HCT116 (cell line): ENCODE data around the gene PRKCH. TPM values are rescaled to one million over a fixed set of nuclear protein-coding genes. Genes with fewer than 3 reads are reported as not detected.

ENCODE experiments used
- ATAC-seq: fragments of 200-7000 bp; cut with Tn5 transposase; 2 replicates; pipeline ENCODE4 v1.9.1; 2020; ENCODE audit warnings: mild to moderate bottlenecking, moderate library complexity
- BruUV-seq: library from RNA; stranded (reverse); fragments of 400-500 nt; replicated peaks from 2 replicates; lab custom pipeline; 2021; lab: Mats Ljungman, UMichigan
- CTCF ChIA-PET: fragments of 300-600 bp; sonication (Branson Sonifier 250); formaldehyde crosslinking; loops from one replicate; lab custom pipeline; 2021; ENCODE audit warnings: antibody characterized with exemption; lab: Charles Lee
- POLR2A ChIA-PET: fragments of 300-600, 350-600 bp; sonication (Branson Sonifier 250); formaldehyde crosslinking; loops from one replicate; lab custom pipeline; 2021; ENCODE audit warnings: antibody characterized with exemption; lab: Charles Lee
- RAD21 ChIA-PET, 2 experiments: fragments of 300-600 bp; sonication (Branson Sonifier 250); formaldehyde crosslinking; loops; one replicate each; lab custom pipeline; 2023; ENCODE audit warnings: low total read pairs in 2 of 2; ENCODE audit not compliant: uncharacterized antibody in 2 of 2, unreplicated experiment in 2 of 2, low non-redundant PET in 1 of 2; lab: Charles Lee
- DNase-seq: peaks from one replicate; pipeline ENCODE4 v3.0.0-alpha.2; 2010; ENCODE audit warnings: low read depth, low spot score
- H2AFZ ChIP-seq: fragments of 200-600 bp; shearing (Covaris generic), sonication (generic); 2 replicates; pipeline ENCODE4 v1.6.1; 2017; ENCODE audit warnings: low read depth, mixed run types, mixed read lengths, antibody characterized with exemption, low read length; ENCODE audit not compliant: poor library complexity, severe bottlenecking
- H3K27ac ChIP-seq: 2 replicates; pipeline ENCODE4 v1.5.1; 2012; ENCODE audit warnings: low read depth, low read length
- H3K27me3 ChIP-seq: fragments of 200-600 bp; sonication (generic); 2 replicates; pipeline ENCODE4 v1.6.1; 2016; ENCODE audit warnings: mixed run types, low read length, mixed read lengths; ENCODE audit not compliant: insufficient read depth
- H3K36me3 ChIP-seq, 2 experiments: fragments of 200-500 bp in 1 of 2; fragments of 200-600 bp in 1 of 2; sonication (Bioruptor generic) in 1 of 2; sonication (generic) in 1 of 2; 2 replicates each; pipeline versions ENCODE4 v1.5.1 to v1.6.1; 2014 to 2016; ENCODE audit warnings: low read length in 2 of 2, inconsistent platforms in 1 of 2, mixed read lengths in 1 of 2, mixed run types in 1 of 2; ENCODE audit not compliant: insufficient read depth in 2 of 2, control insufficient read depth in 1 of 2
- H3K4me1 ChIP-seq, 2 experiments: fragments of 200-600 bp in 1 of 2; sonication (generic) in 1 of 2; 2 replicates each; pipeline versions ENCODE4 v1.5.1 to v1.6.1; 2012 to 2017; ENCODE audit warnings: low read length in 2 of 2, inconsistent platforms in 1 of 2, mild to moderate bottlenecking in 1 of 2, mixed read lengths in 1 of 2, mixed run types in 1 of 2, moderate library complexity in 1 of 2; ENCODE audit not compliant: insufficient read depth in 2 of 2, control insufficient read depth in 1 of 2
- H3K4me2 ChIP-seq: fragments of 200-600 bp; sonication (generic); 2 replicates; pipeline ENCODE4 v1.6.1; 2017; ENCODE audit warnings: mixed run types, low read length, mixed read lengths
- H3K4me3 ChIP-seq, 2 experiments: fragments of 200-600 bp in 1 of 2; sonication (generic) in 1 of 2; replicated peaks in 1 of 2; 2 replicates each; pipeline ENCODE4 v1.5.1; 2011 to 2016; ENCODE audit warnings: low read length in 2 of 2, control low read depth in 1 of 2, low read depth in 1 of 2, mild to moderate bottlenecking in 1 of 2, mixed read lengths in 1 of 2, mixed run types in 1 of 2
- H3K79me2 ChIP-seq: fragments of 200-600 bp; sonication (generic); 2 replicates; pipeline ENCODE4 v1.6.1; 2017; ENCODE audit warnings: mild to moderate bottlenecking, mixed run types, low read length, moderate library complexity, mixed read lengths; ENCODE audit not compliant: insufficient read depth
- H3K9ac ChIP-seq: fragments of 200-600 bp; sonication (generic); 2 replicates; pipeline ENCODE4 v1.6.1; 2016; ENCODE audit warnings: low read length, mixed read lengths
- H3K9me2 ChIP-seq: fragments of 200-600 bp; sonication (generic), shearing (Covaris generic); 2 replicates; pipeline ENCODE4 v1.6.1; 2017; ENCODE audit warnings: mixed run types, mild to moderate bottlenecking, moderate library complexity; ENCODE audit not compliant: insufficient read depth
- H3K9me3 ChIP-seq, 2 experiments: fragments of 200-500 bp in 1 of 2; fragments of 200-600 bp in 1 of 2; sonication (Bioruptor generic) in 1 of 2; sonication (generic) in 1 of 2; 2 replicates each; pipeline ENCODE4 v1.6.1; 2014 to 2017; ENCODE audit warnings: low read length in 2 of 2, mixed read lengths in 2 of 2, inconsistent platforms in 1 of 2, low read depth in 1 of 2, mild to moderate bottlenecking in 1 of 2, mixed run types in 1 of 2, moderate library complexity in 1 of 2; ENCODE audit not compliant: control insufficient read depth in 1 of 2, insufficient read depth in 1 of 2
- H4K20me1 ChIP-seq: fragments of 200-600 bp; sonication (generic), shearing (Covaris generic); 2 replicates; pipeline ENCODE4 v1.6.1; 2017; ENCODE audit warnings: mixed run types, mild to moderate bottlenecking, moderate library complexity; ENCODE audit not compliant: insufficient read depth
- CBX3 ChIP-seq: IDR thresholded peaks from 2 replicates; pipeline ENCODE4 v1.6.1; 2012; ENCODE audit warnings: low read depth
- CEBPB ChIP-seq: IDR thresholded peaks from 2 replicates; pipeline ENCODE4 v1.6.1; 2012; ENCODE audit warnings: low read depth
- EGR1 ChIP-seq: IDR thresholded peaks from 2 replicates; pipeline ENCODE4 v1.6.1; 2012; ENCODE audit warnings: low read depth
- ELF1 ChIP-seq: IDR thresholded peaks from 2 replicates; pipeline ENCODE4 v1.6.1; 2012; ENCODE audit warnings: low read depth, borderline replicate concordance
- FOSL1 ChIP-seq: IDR thresholded peaks from 2 replicates; pipeline ENCODE4 v1.6.1; 2012; ENCODE audit warnings: low read depth
- POLR2A ChIP-seq: IDR thresholded peaks from 2 replicates; pipeline ENCODE4 v1.7.0; 2011; ENCODE audit warnings: borderline replicate concordance; ENCODE audit not compliant: insufficient read depth, insufficient read length; ENCODE audit errors: extremely low read depth
- RAD21 ChIP-seq: IDR thresholded peaks from 2 replicates; pipeline ENCODE4 v1.6.1; 2012; ENCODE audit warnings: low read depth, mild to moderate bottlenecking
- SP1 ChIP-seq: IDR thresholded peaks from 2 replicates; pipeline ENCODE4 v1.6.1; 2012; ENCODE audit warnings: low read depth
- intact Hi-C: fragments of 100-400 bp; cut with micrococcal nuclease; formaldehyde crosslinking; loops from 2 replicates; pipeline ENCODE4 v1.10.0; 2022
- total RNA-seq: library from RNA; stranded (reverse); gene quantifications from one replicate; pipeline ENCODE4 v1.2.1, GENCODE V29; 2021; ENCODE audit not compliant: unreplicated experiment
- TF ChIP-seq, protein P1 (sequence below): IDR thresholded peaks from 2 replicates; pipeline ENCODE4 v1.6.1; 2012
- TF ChIP-seq, protein P2 (sequence below), 3 experiments: fragments of 200-600 bp in 1 of 3; sonication (generic) in 1 of 3; IDR thresholded peaks in 2 of 3; conservative IDR thresholded peaks in 1 of 3; 2 replicates each; pipeline ENCODE4 v1.5.1; 2012 to 2017; ENCODE audit warnings: low read depth in 2 of 3, low read length in 2 of 3, antibody characterized with exemption in 1 of 3, borderline replicate concordance in 1 of 3, control low read depth in 1 of 3, mild to moderate bottlenecking in 1 of 3, mixed read lengths in 1 of 3, mixed run types in 1 of 3, moderate library complexity in 1 of 3; ENCODE audit not compliant: insufficient read depth in 1 of 3
- TF ChIP-seq, protein P3 (sequence below): IDR thresholded peaks from 2 replicates; pipeline ENCODE4 v1.6.1; 2012
- TF ChIP-seq, protein P4 (sequence below): IDR thresholded peaks from 2 replicates; pipeline ENCODE4 v1.6.1; 2011; ENCODE audit warnings: mild to moderate bottlenecking, low read length, moderate library complexity; ENCODE audit not compliant: insufficient replicate concordance; ENCODE audit errors: extremely low read depth

PRKCH gene
- total RNA-seq, 1 experiment from 2014 or later = 16.6 TPM

DNA sequence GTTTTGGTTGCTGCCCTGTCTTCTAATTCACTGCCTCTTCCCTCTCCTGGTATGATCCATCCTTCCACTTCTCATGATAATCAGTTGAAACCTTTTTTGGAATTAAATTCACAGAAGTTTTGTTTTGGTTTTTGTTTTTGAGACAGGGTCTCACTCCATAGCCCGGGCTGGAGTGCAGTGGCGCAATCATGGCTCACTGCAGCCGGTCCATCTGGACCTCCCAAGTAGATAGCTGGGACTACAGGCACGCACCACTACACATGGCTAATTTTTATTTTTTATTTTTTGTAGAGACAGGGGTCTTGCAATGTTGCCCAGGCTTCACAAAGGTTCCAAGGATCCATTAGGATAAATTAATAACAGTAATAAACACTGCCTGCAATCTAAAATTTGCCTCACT is 164.3 kb downstream of the PRKCH start:
- TF ChIP-seq POLR2A (no peak), FOSL1 (no peak), EGR1 (no peak), RAD21 (no peak), SP1 (no peak), CBX3 (no peak), CEBPB (no peak), ELF1 (no peak)
- TF ChIP-seq, protein P1, sequence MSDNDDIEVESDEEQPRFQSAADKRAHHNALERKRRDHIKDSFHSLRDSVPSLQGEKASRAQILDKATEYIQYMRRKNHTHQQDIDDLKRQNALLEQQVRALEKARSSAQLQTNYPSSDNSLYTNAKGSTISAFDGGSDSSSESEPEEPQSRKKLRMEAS = no peak
- TF ChIP-seq, protein P2, sequence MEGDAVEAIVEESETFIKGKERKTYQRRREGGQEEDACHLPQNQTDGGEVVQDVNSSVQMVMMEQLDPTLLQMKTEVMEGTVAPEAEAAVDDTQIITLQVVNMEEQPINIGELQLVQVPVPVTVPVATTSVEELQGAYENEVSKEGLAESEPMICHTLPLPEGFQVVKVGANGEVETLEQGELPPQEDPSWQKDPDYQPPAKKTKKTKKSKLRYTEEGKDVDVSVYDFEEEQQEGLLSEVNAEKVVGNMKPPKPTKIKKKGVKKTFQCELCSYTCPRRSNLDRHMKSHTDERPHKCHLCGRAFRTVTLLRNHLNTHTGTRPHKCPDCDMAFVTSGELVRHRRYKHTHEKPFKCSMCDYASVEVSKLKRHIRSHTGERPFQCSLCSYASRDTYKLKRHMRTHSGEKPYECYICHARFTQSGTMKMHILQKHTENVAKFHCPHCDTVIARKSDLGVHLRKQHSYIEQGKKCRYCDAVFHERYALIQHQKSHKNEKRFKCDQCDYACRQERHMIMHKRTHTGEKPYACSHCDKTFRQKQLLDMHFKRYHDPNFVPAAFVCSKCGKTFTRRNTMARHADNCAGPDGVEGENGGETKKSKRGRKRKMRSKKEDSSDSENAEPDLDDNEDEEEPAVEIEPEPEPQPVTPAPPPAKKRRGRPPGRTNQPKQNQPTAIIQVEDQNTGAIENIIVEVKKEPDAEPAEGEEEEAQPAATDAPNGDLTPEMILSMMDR (IDR thresholded peaks at IDR 0.05 in 2 of 3, conservative IDR thresholded peaks at IDR 0.05 in 1 of 3; ENCODE audit: borderline replicate concordance in 1 of 3, insufficient read depth in 1 of 3, low read depth in 2 of 3, low read length in 2 of 3) = no peak
- TF ChIP-seq, protein P3, sequence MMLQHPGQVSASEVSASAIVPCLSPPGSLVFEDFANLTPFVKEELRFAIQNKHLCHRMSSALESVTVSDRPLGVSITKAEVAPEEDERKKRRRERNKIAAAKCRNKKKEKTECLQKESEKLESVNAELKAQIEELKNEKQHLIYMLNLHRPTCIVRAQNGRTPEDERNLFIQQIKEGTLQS = no peak
- TF ChIP-seq, protein P4, sequence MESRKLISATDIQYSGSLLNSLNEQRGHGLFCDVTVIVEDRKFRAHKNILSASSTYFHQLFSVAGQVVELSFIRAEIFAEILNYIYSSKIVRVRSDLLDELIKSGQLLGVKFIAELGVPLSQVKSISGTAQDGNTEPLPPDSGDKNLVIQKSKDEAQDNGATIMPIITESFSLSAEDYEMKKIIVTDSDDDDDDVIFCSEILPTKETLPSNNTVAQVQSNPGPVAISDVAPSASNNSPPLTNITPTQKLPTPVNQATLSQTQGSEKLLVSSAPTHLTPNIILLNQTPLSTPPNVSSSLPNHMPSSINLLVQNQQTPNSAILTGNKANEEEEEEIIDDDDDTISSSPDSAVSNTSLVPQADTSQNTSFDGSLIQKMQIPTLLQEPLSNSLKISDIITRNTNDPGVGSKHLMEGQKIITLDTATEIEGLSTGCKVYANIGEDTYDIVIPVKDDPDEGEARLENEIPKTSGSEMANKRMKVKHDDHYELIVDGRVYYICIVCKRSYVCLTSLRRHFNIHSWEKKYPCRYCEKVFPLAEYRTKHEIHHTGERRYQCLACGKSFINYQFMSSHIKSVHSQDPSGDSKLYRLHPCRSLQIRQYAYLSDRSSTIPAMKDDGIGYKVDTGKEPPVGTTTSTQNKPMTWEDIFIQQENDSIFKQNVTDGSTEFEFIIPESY = no peak
- H3K4me2 ChIP-seq = no peak overlapping the region

More for the DNA sequence above, 164.3 kb downstream of the PRKCH start:
- ChIA-PET POLR2A (no interaction called here), CTCF (interaction anchor here (1.5 kb wide), 1 partner anchor 10 kb away, joined by 5 read pairs; no protein-coding TSS in a partner anchor), RAD21 (no interaction called here)
- no peaks in the 10 kb centered on the region for H3K9me2 ChIP-seq
- H3K4me3 ChIP-seq = no peak overlapping the region
- ATAC-seq = no peak
- H4K20me1 ChIP-seq = no peaks in the 10 kb centered on the region
- DNase-seq = no peak
- no peaks in the 10 kb centered on the region for H3K27me3 ChIP-seq
- no peaks in the 10 kb centered on the region for H3K9me3 ChIP-seq
- peaks cover 4 to 5% of the 10 kb centered on the region in 2 experiments; a peak in 2 of 4 replicates for H3K4me1 ChIP-seq
- no peak overlapping the region for H3K9ac ChIP-seq
- H3K27ac ChIP-seq = no peak overlapping the region
- H3K79me2 ChIP-seq = no peaks in the 10 kb centered on the region
- H3K36me3 ChIP-seq = no peaks in the 10 kb centered on the region
- no peak overlapping the region for H2AFZ ChIP-seq
- intact Hi-C loops = no loop called here
- no TSS peak for BruUV-seq
